Central memory CD4-positive, alpha-beta T cell (primary cell): ENCODE results near the gene ABCF3.

Source experiments
- DNase-seq: peaks from one replicate; pipeline ENCODE4 v3.0.0; 2022

ABCF3 gene

DNA sequence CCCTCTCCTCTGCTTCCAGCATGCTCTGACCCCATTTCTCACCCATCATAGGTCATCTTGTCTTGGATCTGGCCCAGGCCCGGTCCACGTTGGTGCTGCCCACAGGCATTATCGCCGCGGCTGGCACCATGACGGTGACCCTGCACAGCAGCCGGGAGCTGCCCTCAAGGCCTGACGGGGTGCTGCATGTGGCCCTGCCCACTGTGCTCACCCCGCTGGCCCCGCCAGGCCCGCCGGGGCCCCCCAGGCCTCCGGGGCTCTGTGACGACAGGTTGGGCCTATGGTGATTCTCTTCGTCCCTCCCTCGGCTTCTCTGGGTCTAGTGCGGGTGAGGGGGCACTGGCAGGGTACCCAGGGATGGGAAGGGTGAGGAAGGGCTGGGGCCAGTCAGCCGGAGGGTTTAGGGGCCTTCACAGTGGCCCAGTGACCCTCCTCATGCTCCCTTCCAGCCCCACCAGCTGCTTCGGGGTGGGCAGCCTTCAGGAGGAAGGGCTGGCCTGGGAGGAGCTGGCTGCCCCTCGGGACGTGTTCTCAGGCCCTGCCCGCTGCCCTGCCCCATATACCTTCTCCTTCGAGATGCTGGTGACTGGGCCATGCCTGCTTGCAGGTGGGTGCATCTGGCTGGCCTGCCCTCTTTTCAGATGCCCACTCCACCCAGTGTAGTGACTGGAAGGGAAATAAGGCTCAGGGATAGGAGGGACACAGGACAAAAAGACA lies 47.3 kb downstream of the ABCF3 start:
- no peak for DNase-seq

DNA sequence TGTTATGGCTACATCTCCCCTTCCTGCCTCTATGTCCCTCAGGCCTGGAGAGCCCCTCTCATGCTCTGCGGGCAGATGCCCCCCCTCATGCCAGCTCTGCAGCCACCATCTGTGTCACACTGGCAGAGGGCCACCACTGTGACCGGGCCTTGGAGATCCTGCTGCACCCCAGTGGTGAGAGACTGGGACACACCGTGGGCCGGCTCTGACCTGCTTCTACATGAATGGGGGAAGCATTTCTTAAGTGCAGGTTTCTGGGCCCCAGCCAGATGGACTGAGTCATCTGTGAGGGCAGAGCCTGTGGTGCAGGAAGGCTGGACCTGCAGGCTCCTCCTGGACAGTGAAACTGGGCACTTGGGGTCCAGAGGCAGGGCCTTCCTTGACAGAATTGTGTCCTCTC lies 48.2 kb downstream of the ABCF3 start:
- no peak for DNase-seq

DNA sequence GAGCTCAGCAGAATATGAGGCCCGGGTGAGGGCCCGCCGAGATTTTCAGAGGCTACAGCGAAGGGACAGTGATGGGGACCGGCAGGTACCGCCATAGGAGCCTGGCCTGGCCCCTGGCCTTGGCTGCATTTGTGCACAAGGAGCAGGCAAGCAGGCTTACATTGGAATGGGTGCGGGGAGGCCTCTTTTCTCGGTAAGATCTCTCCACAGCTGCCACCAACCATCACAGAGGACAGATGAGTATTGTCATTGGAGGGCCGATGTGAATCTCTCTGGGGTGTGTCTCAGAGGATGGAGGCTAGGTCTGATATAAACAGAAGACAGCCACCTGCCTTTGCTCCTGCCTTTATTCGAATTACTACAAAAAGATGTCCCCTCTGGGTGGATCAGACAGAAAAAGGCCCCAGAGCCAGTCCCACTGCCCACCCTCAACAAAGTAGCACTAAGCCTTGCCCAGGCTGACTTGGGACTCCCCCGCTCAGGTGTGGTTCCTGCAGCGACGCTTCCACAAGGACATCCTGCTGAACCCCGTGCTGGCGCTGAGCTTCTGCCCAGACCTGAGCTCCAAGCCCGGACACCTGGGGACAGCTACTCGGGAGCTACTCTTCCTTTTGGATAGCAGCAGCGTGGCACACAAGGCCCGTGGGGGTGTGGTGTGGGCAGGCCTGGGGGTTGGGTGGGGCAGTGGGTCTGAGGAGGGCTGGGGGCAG lies 48.8 kb downstream of the ABCF3 start:
- no peak for DNase-seq

DNA sequence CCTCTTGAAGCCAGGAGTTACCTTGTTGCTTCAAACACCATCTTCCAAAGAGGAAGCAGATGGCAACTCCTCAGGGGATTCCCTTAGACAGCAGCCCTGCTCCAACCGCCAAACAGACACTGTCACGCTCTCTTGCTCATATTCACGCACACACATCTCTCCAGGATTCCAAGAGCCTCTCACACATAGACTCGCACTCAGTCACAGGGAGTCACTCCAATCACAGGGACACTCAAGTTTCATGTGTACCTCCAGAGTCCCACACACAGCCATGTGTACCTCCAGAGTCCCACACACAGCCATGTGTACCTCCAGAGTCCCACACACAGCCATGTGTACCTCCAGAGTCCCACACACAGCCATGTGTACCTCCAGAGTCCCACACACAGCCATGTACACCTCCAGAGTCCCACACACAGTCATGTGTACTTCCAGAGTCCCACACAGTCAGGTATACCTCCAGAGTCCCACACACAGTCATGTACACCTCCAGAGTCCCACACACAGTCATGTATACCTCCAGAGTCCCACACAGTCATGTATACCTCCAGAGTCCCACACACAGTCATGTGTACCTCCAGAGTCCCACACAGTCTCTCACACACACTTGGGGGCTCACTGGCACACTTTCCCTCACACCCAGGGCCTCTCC lies 49.5 kb downstream of the ABCF3 start:
- no peak for DNase-seq

DNA sequence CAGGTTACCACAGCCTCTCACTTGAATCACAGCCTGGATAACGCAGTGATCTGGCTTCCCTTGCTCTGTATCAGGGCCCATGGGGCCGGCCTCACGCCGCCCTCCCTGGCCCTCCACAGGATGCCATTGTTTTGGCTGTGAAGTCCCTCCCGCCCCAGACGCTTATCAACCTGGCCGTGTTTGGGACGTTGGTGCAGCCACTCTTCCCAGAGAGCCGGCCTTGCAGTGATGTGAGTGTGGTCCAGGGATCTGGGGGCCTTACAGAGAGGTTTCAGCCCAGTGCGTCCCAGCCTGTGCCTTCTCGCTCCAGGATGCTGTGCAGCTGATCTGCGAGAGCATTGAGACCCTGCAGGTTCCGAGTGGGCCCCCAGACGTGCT lies 50.0 kb downstream of the ABCF3 start:
- no peak for DNase-seq

DNA sequence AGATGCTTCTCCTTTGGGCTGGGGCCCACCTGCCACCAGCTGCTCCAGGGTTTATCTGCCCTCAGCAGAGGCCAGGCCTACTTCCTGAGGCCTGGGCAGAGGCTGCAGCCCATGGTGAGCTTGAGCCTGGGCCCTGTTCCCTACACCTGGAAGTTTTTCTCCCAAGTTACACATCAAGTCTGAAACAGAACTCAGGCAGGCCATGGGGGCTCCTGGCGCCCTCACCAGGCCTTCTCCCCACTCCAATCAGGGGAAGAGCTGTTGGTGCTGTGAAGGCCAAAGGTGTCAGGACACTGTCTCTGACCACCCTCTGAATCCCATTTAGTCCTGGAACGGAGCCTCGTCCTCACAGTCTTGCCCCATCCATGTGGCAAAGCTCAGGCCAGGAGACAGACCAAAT lies 50.6 kb downstream of the ABCF3 start:
- no peak for DNase-seq

DNA sequence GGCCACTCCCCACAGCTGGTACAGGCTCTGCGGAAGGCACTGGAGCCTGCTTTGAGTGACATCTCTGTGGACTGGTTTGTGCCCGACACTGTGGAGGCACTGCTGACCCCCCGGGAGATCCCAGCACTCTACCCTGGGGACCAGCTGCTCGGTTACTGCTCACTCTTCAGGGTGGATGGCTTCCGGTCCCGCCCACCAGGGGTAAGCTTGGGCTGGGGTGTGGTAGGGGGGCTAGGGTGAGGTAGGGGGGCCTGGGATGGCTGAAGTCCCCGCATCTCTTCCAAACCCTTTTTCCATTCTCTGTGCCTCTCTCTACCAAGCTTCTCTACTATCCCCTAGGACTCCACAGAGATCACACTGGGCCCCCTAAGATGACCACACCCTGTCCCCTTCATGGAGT lies 51.2 kb downstream of the ABCF3 start:
- no peak for DNase-seq

DNA sequence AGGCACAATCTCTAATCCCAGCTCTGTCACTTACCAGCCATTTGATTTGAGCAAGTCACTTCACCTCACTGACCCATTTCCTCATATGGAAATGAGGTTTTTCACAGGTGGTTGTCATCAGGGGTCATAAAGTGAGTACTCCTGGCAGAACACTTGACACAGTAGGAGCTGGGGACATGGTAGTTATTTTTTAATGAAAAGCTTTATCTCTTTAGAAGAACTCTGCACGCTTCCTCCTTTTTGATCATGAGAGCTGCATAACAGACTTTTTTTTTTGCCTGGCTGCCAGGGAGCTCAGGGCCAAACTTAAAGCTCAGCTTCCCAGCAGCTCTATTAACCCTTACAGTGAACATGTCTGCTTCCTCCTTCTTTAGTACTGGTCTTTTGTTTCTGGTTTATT lies 51.8 kb downstream of the ABCF3 start:
- no peak for DNase-seq

DNA sequence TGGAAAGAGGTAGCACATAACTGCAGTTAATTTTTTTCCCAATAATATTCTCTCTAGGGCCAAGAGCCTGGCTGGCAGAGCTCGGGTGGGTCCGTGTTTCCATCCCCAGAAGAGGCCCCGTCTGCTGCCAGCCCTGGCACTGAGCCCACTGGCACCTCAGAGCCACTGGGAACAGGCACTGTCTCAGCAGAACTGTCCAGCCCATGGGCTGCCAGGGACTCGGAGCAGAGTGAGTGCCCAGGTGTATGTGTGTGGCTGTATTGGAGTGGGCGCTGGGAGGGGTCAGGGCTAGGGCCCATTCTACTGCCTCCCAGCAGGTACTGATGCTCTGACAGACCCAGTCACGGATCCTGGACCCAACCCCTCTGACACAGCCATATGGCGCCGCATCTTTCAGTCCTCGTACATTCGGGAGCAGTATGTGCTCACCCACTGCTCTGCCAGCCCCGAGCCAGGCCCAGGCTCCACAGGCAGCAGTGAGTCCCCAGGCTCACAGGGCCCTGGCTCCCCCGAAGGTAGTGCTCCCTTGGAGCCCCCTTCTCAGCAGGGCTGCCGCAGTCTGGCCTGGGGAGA lies 52.3 kb downstream of the ABCF3 start:
- DNase-seq: no peak

DNA sequence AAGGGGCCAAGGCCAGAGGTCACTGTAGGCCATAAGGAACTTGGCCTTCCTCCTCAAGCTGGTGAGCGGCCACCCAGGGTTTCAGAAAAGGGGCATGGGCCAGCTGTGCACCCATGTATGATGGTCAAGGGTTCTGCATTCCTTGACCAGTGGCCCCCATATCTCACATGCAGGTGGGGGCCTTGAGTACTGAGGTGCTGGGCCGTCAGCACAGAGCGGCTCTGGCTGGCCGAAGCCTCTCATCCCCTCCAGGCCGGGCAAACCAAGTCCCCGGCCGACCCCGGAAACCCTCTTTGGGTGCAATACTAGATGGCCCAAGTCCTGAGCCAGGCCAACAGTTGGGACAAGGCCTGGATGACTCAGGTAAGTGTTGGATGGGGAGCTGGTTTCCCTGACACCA lies 53.2 kb downstream of the ABCF3 start:
- DNase-seq: no peak

DNA sequence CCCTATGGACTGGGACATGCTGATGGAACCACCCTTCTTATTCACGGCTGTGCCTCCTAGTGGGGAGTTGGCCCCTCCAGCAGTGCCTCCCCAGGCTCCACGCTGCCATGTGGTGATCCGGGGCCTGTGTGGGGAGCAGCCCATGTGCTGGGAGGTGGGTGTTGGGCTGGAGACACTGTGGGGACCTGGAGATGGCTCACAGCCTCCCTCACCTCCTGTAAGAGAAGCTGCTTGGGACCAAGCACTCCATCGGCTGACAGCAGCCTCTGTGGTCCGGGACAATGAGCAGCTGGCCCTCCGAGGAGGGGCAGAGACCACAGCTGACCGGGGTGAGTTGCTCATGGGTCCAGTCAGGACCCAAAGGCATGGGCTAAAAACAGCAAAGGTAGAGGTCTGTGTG lies 53.7 kb downstream of the ABCF3 start:
- DNase-seq: no peak

DNA sequence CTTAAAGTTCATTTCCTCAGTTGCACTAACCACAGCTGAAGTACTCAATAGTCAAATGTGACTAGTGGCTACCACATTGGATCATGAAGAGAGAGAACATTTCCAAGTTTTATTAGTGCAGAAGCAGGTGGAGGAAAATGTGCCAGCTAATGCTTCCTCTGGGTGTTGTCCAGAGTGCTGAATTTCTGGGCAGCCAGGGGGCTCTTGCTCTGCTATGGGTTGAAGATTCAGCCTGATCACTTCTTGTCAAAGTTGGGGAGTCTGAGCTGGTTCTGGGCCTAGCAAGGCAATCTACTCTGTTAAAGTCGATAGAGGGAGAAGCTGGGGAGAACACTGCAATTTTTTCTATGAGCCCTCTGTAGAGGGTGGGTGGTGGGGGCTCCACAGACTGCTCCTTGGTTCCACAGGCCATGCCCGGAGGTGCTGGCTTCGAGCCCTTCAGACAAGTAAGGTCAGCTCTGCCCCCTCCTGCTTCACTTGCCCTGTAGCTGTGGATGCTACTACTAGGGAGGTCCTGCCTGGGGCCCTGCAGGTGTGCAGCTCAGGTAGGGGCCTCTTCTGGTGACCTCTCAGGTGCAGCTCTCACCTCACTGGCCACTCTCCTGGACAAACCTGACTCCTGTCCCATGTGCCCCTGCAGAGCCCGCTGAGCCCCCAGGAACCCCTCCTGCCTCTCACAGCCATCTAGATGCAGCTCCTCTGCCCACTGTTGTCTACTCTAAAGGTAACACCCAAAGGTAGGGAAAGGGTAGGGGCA lies 54.6 kb downstream of the ABCF3 start:
- no peak for DNase-seq

DNA sequence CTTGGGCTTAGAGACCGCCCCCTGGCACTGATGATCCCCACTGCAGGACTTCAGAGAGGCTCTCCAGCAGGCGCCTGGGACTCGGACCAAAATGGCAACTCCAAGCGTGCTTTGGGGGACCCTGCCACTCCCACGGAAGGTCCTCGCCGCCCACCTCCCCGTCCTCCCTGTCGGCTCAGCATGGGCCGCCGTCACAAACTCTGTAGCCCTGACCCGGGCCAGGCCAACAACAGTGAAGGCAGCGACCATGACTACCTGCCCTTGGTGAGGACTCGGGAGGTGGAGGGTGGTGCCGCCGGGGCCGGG lies 55.1 kb downstream of the ABCF3 start:
- no peak for DNase-seq

DNA sequence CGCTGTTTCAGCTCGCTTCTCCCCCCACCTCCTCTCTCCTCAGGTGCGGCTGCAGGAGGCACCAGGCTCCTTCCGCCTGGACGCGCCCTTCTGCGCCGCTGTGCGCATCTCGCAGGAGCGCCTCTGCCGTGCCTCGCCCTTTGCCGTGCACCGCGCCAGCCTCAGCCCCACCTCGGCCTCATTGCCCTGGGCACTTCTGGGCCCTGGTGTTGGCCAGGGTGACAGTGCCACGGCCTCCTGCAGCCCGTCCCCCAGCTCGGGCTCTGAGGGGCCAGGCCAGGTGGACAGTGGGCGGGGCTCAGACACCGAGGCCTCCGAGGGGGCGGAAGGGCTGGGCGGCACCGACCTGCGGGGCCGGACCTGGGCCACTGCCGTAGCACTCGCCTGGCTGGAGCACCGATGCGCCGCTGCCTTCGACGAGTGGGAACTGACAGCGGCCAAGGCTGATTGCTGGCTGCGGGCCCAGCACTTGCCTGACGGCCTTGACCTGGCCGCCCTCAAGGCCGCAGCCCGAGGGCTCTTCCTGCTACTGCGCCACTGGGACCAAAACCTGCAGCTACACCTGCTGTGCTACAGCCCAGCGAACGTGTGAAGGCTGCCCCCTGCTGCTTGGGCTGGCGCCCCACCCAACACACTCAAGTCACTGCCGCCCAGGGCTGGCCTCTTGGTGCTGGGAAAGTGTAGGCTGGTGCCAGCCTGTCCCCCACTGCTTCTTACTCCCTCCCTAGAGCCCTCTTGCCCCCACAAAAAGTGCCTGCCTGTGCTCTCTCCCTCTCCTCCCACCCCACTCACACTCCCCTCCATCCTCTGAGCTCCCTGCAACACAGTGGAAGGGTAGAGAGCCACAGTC lies 55.7 kb downstream of the ABCF3 start:
- DNase-seq: no peak

DNA sequence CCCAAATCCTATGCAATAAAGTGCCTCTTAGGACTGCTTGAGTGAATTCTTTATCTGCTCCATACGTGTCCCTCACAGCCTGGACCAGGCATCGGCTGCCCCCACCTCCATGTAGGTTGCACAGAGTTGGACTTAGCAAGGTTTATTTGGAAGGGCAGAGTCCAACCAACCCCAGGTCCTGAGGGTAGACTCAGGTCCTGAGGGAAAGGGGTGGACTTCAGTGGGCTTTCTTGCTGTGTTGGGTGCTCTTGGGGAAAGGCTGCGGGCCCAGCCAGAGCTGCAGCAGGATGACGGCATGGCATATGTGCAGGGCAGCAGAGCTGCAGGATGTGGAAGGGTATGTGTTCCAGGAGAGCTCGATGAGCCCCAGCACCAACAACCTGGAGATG lies 56.3 kb downstream of the ABCF3 start:
- no peak for DNase-seq
